Measurements from ENCODE around the gene SPOCK2.
A peak's percentile ranks its signal among the peaks of the same experiment; 100 is the strongest.

The SPOCK2 gene

GRCh38 chr10:72031706-72032105 lies 56.6 kb downstream of the SPOCK2 start:
- Histone ChIP-seq H4K20me1 (ENCODE audit: insufficient read depth, low read length) (no peaks in the 10 kb centered on the region), H2AFZ (ENCODE audit: low read depth, low read length) (no peak overlapping the region), H3K4me1 (ENCODE audit: low read length) (peaks cover 11% of the 10 kb centered on the region), H3K4me2 (ENCODE audit: low read length) (no peak overlapping the region), H3K4me3 (ENCODE audit: low read length) (no peak overlapping the region), H3K27ac (ENCODE audit: low read length) (no peak overlapping the region), H3K9ac (ENCODE audit: low read length) (no peak overlapping the region), H3K9me3 (ENCODE audit: insufficient read depth, low read length) (no peaks in the 10 kb centered on the region), H3K79me2 (ENCODE audit: low read length) (no peaks in the 10 kb centered on the region), H3K27me3 (ENCODE audit: low read depth, low read length) (no peaks in the 10 kb centered on the region), H3K36me3 (replicated peaks; ENCODE audit: low read depth, low read length) (no peaks in the 10 kb centered on the region)
- TF ChIP-seq CTCF (IDR thresholded peaks at IDR 0.05; ENCODE audit: low read depth, low read length): no peak
- TF ChIP-seq EZH2phosphoT487 (IDR thresholded peaks at IDR 0.05; ENCODE audit: low read depth): no peak

GRCh38 chr10:72030762-72031543 lies 57.4 kb downstream of the SPOCK2 start:
- Histone ChIP-seq H3K27me3 (ENCODE audit: low read depth, low read length) (no peaks in the 10 kb centered on the region), H3K4me1 (ENCODE audit: low read length) (peaks cover 11% of the 10 kb centered on the region)
- TF ChIP-seq CTCF (IDR thresholded peaks at IDR 0.05; ENCODE audit: low read depth, low read length) (no peak), EZH2phosphoT487 (IDR thresholded peaks at IDR 0.05; ENCODE audit: low read depth) (no peak)

GRCh38 chr10:72029414-72029813 lies 58.9 kb downstream of the SPOCK2 start:
- Histone ChIP-seq H3K9ac (ENCODE audit: low read length) (no peak overlapping the region), H3K79me2 (ENCODE audit: low read length) (no peaks in the 10 kb centered on the region), H2AFZ (ENCODE audit: low read depth, low read length) (no peak overlapping the region), H3K4me3 (ENCODE audit: low read length) (no peak overlapping the region), H3K36me3 (replicated peaks; ENCODE audit: low read depth, low read length) (no peaks in the 10 kb centered on the region), H3K27ac (ENCODE audit: low read length) (no peak overlapping the region), H3K4me1 (ENCODE audit: low read length) (peaks cover 11% of the 10 kb centered on the region), H3K4me2 (ENCODE audit: low read length) (no peak overlapping the region), H3K9me3 (ENCODE audit: insufficient read depth, low read length) (no peaks in the 10 kb centered on the region), H3K27me3 (ENCODE audit: low read depth, low read length) (no peaks in the 10 kb centered on the region), H4K20me1 (ENCODE audit: insufficient read depth, low read length) (no peaks in the 10 kb centered on the region)
- TF ChIP-seq CTCF (IDR thresholded peaks at IDR 0.05; ENCODE audit: low read depth, low read length) (no peak), EZH2phosphoT487 (IDR thresholded peaks at IDR 0.05; ENCODE audit: low read depth) (no peak)

More at GRCh38 chr10:72030762-72031543, 57.4 kb downstream of the SPOCK2 start:
- Histone ChIP-seq H3K9me3 (ENCODE audit: insufficient read depth, low read length) (no peaks in the 10 kb centered on the region), H4K20me1 (ENCODE audit: insufficient read depth, low read length) (no peaks in the 10 kb centered on the region), H3K27ac (ENCODE audit: low read length) (no peak overlapping the region), H3K79me2 (ENCODE audit: low read length) (no peaks in the 10 kb centered on the region), H3K9ac (ENCODE audit: low read length) (no peak overlapping the region), H3K4me3 (ENCODE audit: low read length) (no peak overlapping the region), H3K36me3 (replicated peaks; ENCODE audit: low read depth, low read length) (no peaks in the 10 kb centered on the region), H3K4me2 (ENCODE audit: low read length) (no peak overlapping the region), H2AFZ (ENCODE audit: low read depth, low read length) (no peak overlapping the region)

- Histone ChIP-seq H2AFZ (ENCODE audit: low read depth, low read length) (no peak overlapping the region), H3K27ac (ENCODE audit: low read length) (no peak overlapping the region), H3K4me3 (ENCODE audit: low read length) (no peak overlapping the region), H3K27me3 (ENCODE audit: low read depth, low read length) (no peaks in the 10 kb centered on the region), H3K9me3 (ENCODE audit: insufficient read depth, low read length) (no peaks in the 10 kb centered on the region), H3K4me2 (ENCODE audit: low read length) (peak overlapping the region; percentile 52), H3K79me2 (ENCODE audit: low read length) (no peaks in the 10 kb centered on the region), H4K20me1 (ENCODE audit: insufficient read depth, low read length) (no peaks in the 10 kb centered on the region), H3K4me1 (ENCODE audit: low read length) (peaks cover 11% of the 10 kb centered on the region), H3K9ac (ENCODE audit: low read length) (no peak overlapping the region), H3K36me3 (replicated peaks; ENCODE audit: low read depth, low read length) (no peaks in the 10 kb centered on the region)
- TF ChIP-seq CTCF (IDR thresholded peaks at IDR 0.05; ENCODE audit: low read depth, low read length) (no peak), EZH2phosphoT487 (IDR thresholded peaks at IDR 0.05; ENCODE audit: low read depth) (no peak)
Observed at GRCh38 chr10:72027498-72027897, 60.9 kb downstream of the SPOCK2 start.

Measured in OCI-LY3 (cell line).